SK-MEL-5 (cell line): ENCODE results near the gene USP32. TPM values are rescaled to one million over a fixed set of nuclear protein-coding genes. Genes with fewer than 3 reads are reported as not detected.
"Not testable (repeated sequence)": the region's sequence is repeated elsewhere in the genome, so short reads cannot be mapped to it uniquely, and the experiment has no call there.

Source experiments
- DNase-seq: peaks from one replicate; pipeline ENCODE4 v3.0.0-alpha.2; 2016; ENCODE audit warnings: low read depth, low spot score
- in situ Hi-C: cut with HindIII; loops from 2 replicates; pipeline ENCODE4 v1.10.0; 2016; ENCODE audit warnings: low sequenced_read_pairs, high pct_unique_total_duplicates, low pct_unique_long_range_greater_than_20kb
- total RNA-seq: library from RNA; depleted of rRNA; stranded (reverse); fragments of >200 nt; shearing (Covaris generic); gene quantifications from 2 replicates; pipeline ENCODE4 v1.2.3, GENCODE V29; 2014

Gene USP32
- total RNA-seq, 1 experiment from 2014 or later: 167 TPM

DNA sequence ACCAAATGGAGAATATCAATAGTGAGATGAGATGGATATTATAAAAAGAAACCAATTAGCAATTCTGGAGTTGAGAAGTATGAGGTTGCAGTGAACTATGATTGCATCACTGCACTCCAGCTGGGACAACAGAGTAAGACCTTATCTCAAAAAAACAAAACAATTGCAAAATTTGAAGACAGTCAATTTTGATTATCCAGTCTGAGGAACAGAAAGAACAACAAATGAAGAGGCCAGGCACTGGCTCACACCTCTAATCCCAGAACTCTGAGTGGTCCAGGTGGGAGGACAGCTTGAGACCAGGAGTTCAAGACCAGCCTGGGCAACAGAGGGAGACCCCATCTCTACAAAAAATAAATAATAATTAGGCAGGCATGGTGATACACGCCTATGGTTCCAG lies 35.0 kb downstream of the USP32 start:
- in situ Hi-C loops: no loop called here
- DNase-seq: no peak

DNA sequence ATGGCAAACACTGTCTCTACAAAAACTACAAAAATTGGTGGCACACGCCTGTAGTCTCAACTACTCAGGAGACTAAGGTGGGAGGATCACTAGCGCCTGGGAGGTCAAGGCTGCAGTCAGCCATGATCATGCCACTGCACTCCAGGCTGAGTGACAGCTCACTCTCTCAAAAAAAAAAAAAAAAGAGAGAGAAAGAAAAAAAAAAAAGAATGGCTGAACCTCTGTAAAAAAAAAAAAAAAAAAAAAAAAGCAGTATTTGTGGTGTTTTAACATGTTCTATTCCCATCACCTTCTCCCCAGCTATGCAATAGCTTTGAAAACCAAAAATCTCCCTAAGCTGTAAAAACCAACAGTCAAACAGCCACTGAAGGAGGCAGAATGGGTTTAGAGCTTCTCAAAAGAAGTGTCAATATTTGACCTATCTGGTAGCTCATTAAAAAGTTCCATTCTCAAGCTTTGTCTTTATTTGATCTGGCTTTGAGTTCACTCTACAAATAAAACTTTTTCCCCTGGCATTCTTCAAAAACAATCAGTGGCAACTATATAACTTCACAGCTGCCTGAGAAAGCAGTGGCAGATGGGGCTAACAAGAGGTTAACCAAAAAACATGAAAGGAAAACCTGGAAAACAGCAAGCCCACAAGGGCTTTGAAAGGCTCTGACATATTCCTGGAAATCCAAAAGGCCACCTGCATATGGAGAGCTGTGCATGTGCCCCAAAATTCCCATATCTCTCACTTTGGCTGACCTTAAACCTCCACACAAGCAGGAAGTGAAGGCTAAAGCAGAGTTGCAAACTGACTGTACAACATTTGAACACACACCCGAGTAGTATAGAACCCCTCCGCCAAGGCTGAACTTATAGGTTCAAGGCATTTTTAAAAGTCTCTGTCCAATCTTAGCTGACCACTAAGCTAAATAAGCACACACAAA lies 36.0 kb downstream of the USP32 start:
- in situ Hi-C loops: no loop called here
- no peak for DNase-seq

DNA sequence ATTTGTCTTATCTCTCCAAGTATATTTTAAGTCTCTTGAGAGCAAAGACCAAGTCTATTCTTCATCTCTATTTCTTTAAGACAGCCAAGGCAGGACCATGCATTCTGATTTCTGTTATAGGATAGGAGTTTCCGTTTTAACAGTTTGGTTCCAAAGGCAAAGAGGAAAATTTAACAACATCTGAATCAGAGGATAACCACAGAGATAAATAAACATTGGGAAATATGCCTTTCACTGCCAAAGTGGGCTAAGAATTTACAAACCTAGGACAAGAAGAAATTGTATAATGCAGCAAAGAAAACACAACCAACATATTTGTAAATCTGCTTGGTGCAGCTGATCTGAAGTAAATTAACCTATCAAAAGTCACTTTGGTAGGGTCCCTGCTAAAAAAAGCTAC lies 37.7 kb downstream of the USP32 start:
- in situ Hi-C loops: no loop called here
- no peak for DNase-seq

DNA sequence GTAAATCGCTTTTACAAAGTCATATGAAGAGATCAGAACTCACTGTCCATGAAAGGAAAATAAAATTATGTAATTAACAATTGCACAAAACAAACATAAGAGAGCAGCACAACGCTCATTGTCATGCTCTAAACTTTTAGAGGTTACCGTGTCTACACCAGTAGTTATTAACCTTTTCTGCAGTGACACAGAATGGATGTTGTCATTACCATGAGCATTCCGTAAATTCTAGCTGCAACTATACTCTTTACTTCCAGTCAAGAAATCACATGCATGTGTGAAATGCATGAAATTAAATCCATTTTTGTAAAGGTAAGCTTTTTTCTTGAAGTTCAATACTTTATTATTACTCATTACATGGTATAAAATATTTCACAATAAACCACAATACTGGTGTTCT lies 38.2 kb downstream of the USP32 start:
- in situ Hi-C loops: no loop called here
- no peak for DNase-seq

DNA sequence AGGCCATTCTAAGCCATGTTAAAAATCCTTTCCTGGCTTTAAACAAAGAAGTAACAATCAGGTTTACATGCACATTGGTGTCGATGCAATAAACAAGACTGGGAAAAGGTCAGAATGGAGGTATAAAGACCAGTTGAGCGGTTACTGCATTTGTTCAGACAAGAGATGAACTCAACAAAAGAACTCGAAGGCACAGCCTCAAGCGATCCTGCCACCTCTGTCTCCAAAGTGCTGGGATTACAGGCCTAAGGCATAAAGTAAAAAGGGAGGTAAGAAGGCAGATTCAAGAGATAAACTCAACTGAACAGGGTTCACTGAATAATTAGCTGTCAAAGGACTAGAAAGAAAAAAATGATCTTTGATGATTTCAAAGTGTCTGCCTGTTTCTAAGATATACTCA lies 39.4 kb downstream of the USP32 start:
- in situ Hi-C loops: no loop called here

DNA sequence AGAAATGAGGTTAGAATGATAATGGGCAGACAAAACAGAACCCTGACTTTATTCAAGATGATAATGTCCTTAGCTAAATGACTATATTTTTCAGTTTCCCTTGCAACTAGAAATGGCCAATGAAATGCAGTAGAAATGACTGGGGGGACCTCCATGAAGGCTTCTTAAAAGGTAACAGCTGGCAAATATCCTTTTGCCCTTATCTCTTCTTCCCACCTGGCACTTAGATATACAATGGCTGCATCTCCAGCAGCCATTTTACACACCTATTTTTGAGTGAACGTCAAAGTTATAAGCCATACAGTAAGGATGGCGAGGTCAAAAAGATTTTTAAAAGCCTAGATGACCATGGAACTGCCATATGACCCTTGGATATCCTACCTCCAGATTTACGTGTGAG lies 39.9 kb downstream of the USP32 start:
- in situ Hi-C loops: no loop called here
- DNase-seq: no peak

More for the DNA sequence above, 39.4 kb downstream of the USP32 start:
- DNase-seq: no peak

DNA sequence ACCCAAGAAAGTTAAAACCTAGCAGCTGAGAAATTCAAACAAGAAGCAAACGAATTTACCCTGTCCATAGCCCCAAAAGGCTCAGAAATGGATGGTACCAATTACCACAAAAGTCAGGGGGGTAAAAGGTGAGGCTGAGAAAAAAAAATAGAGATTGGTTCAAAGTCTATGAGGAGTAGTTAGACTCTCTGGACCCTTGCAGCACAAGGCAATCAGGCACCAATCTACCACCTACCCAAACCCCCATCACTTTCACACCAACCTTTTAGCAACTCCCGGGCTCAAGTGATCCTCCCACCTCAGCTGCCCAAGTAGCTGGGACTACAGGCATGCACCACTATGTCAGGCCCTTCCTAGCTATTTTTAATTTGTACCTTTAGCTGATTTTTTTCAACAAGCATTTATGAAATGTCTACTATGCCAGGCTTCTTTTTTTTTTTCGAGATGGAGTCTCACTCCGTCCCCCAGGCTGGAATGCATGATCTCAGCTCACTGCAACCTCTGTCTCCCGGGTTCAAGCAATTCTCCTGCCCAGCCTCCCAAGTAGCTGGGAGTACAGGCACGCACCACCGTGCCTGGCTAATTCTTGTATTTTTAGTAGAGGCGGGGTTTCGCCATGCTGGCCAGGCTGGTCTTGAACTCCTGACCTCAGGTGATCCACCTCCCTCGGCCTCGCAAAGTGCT lies 40.8 kb downstream of the USP32 start:
- DNase-seq: no peak
- in situ Hi-C loops: no loop called here

DNA sequence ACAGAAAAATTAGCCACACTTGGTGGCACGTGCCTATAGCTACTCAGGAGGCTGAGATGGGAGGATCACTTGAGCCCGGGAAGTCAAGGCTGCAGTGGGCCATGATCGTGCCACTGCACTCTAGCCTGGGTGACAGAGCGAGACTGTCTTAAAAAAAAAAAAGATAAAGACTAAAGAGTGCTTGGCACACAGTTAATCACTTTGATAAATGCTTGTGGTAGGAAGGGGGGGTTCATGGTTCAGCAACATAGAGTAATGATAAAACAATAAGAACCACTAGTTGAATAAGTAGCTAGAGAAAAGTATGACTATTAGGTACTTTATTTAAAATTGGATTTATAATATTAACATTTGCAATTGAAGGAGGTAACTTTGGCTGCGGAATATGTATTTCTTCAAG lies 43.3 kb downstream of the USP32 start:
- in situ Hi-C loops: no loop called here
- DNase-seq: no peak

DNA sequence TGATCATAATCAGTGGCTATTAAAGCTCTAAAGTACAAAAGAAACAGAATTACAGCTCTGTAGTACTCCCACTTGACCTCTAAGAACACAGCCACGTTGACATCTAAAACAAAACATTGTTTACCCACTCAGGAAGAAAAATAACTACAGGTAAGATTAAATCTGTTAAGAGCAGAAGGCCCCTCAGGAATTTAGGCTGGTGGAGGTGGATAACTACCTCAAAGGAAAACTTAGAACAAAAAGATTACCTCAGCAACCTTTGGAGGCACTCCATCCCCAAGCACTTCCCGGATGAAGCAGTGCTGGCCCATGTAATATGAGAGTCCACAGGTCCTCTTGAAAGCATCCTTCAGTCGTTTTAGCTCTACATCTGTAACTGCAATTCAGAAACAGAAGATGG lies 46.7 kb downstream of the USP32 start:
- in situ Hi-C loops: no loop called here
- no peak for DNase-seq

DNA sequence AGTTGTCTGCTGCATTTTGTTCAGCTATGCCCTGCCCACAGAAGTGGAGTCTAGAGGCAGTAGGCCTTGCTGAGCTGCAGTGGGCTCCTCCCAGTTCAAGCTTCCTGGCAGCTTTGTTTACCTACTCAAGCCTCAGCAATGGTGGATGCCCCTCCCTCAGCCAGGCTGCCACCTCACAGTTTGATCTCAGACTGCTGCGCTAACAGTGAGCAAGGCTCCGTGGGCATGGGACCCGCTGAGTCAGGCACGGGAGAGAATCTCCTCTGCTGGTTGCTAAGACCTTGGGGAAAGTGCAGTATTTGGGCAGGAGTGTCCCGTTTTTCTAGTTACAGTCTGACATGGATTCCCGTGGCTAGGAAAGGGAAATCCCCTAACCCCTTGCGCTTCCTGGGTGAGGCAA lies 49.4 kb downstream of the USP32 start:
- in situ Hi-C loops, DNase-seq: not testable (repeated sequence)

DNA sequence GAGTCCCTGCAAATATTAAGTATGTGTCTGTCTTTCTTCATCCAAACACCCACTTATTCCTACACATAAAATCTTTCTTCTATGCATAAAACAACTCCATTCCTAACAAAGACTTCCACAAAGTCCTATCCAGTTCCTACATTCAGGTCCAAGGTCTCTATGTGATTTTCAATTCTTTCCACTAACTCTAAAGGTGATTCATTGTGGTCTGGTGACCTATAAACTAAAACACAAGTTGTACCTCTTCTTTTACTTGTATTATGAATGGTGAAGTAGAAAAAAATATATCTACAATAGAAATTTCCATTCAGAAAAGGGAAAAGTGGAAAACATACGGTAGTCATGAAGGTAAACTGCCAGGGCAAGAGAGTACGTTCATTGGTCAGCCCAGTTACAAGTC lies 56.6 kb downstream of the USP32 start:
- no peak for DNase-seq
- in situ Hi-C loops: no loop called here

DNA sequence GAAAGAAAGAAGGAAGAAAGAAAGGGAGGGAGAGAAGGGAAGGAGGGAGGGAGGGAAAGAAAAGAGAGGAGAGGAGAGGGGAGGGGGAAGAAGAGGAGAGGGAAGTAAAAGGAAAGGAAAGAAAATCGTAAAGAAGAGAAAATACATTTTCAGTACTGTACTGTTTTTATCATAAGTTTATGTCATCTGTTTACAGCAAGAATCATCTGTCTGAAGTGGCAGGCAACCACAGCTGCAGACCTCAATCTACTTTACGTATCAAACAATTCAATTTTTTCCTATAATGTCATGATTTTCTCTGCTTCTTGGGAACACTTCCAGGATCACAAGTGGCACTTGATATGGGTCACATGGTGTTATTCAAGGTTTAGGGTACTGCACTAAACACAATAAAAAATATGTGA lies 58.3 kb downstream of the USP32 start:
- in situ Hi-C loops: no loop called here
- peak; percentile 20 for DNase-seq

DNA sequence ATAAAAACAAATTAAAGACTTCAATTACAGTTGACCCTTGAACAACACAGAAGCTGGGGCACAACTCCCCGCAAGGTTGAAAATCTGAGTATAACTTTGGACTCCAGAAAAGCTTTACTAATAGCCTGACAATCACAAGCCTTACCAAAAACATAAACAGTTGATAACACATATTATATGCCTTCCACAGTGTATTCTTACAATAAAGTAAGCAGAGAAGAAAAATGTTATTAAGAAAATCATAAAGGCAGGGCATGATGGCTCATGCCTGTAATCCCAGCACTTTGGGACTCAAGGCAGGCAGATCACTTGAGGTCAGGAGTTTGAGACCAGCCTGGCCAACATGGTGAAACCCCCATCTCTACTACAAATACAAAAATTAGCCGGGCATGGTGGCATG lies 58.9 kb downstream of the USP32 start:
- in situ Hi-C loops: not testable (repeated sequence)

DNA sequence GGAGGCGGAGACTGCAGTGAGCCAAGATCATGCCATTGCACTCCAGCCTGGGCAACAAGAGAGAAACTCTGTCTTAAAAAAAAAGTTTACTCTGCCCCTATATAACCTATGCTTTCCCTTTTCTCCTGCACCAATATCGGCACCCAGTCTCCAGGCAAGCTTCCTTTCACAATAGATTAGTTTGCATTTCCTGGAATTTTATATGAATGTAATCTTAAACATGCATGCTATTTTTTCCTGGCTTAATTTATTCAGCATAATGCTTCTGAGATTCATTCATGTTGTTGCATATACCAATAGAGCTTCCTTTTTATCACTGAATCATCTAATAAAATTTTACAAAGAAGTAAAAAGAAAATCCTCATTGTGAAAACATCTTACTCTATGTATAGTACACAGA lies 59.4 kb downstream of the USP32 start:
- in situ Hi-C loops: no loop called here
- no peak for DNase-seq

More for the DNA sequence above, 58.9 kb downstream of the USP32 start:
- DNase-seq: not testable (repeated sequence)

DNA sequence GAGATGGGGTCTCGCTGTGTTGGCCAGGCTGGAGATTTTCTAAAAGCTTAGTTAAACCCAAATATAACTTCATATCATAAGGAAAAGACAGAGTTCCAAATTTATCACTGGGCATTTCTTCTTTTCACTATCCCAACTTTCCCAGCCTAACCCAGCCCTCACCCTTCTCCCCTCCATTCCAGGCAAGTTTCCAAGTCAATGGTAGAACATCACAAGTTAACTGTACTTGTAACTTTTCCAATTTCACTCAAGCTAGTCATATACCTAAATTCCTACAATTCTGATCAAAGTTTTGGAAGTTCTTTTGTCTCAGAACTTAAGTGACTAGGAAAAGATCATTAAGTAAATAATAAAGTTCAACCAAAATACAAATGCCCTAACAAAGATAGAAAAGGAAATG lies 61.2 kb downstream of the USP32 start:
- DNase-seq: no peak
- in situ Hi-C loops: no loop called here

DNA sequence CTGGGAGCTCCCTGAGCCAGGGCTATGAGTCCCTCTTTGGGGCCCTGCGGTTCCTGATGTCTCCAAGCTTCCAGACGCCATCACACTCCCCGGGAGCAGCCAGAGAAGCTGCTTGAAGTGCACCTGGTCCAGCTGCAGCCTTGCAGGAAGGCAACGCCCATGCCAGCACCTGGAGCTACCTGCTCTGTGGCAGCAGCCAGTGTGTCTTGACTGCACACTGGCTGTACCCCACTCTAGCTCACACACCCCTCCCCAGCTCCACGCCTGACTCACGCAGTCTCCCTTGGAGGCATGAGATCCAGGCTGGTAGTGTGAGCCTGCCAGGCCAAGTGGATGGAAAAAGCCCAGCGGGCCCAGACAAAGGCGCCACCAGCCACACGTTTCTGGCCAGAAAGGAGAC lies 63.3 kb downstream of the USP32 start:
- in situ Hi-C loops: no loop called here
- no peak for DNase-seq

DNA sequence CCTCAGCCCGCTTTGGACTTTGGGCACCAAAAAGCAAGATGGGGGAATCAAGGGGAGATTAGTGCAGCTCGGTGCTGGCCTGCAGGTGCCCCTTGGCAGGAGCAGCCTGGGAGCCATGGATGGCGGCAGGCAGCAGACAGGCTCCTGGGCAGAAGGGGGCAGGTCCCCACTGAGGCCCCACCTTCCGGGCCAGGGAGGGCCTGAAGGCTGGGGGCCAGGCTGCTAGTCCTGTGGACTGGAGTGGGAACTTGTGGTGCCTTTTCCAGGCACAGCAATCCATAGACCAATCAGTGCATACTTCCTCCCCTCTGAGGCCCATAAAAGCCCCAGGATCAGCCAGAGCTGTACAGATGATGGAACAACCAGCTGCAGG lies 64.0 kb downstream of the USP32 start:
- no peak for DNase-seq
- in situ Hi-C loops: no loop called here

DNA sequence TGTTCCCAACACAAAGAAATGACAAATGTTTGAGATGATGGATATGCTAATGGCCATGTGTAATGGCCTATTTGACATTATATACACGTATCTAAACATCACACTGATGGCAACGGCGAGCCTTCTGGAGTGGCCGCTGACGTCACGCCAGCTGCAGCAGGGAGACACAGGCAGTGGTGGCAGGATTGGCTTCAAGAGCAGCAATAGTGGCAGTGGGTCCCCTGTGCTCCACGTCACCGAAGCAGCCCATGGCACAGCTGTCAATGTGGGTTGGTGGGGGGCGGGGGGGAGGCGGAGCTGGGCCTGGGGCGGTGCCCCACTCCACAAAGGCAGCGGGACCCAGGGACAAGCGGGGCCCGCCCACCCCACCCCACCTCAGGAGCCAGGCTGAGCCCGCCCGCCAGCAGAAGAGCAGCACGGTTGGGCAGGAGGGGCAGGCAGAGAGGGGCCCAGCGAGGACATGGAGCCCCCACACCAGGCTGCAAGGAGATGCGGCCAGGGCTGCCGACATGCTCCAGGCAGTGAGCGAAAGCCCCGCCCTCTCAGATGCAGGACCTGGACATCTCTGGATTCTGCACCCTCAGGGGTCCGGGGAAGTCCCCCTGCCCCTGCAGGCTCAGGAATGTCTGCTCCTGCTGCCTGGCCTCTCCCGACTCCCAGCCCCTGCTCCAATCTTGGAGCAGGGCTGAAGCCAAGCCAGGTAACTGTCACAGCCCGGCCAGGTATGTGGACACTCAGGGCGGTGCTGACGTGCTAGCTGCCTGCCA lies 64.6 kb downstream of the USP32 start:
- in situ Hi-C loops: no loop called here
- no peak for DNase-seq
